GM23338 (cell line): ENCODE data around the gene CRYBG1. TPM values are rescaled to one million over a fixed set of nuclear protein-coding genes. Genes with fewer than 3 reads are reported as not detected.

Experiments used
- ATAC-seq: fragments of 200-7000 bp; cut with Tn5 transposase; 3 replicates; pipeline ENCODE4 v1.9.1; 2020
- DNase-seq: peaks from one replicate; pipeline ENCODE4 v3.0.0-alpha.2; 2015; ENCODE audit warnings: low spot score
- H2AFZ ChIP-seq: fragments of 200-600 bp; sonication (generic); 2 replicates; pipeline ENCODE4 v1.8.0; 2016; ENCODE audit warnings: antibody characterized with exemption, mild to moderate bottlenecking, moderate library complexity
- H3F3A ChIP-seq: fragments of 200-600 bp; sonication (generic); replicated peaks from 2 replicates; pipeline ENCODE4 v1.8.0; 2017; ENCODE audit warnings: antibody characterized with exemption, mixed run types, low read depth
- H3K27ac ChIP-seq: fragments of 200-600 bp; sonication (generic); 2 replicates; pipeline ENCODE4 v1.6.1; 2016; ENCODE audit warnings: low read depth
- H3K27me3 ChIP-seq: fragments of 200-600 bp; sonication (generic); 2 replicates; pipeline ENCODE4 v1.8.0; 2016; ENCODE audit warnings: mild to moderate bottlenecking, mixed run types, moderate library complexity; ENCODE audit not compliant: insufficient read depth
- H3K36me3 ChIP-seq: fragments of 200-600 bp; sonication (generic); 2 replicates; pipeline ENCODE4 v1.8.0; 2016; ENCODE audit warnings: mild to moderate bottlenecking; ENCODE audit not compliant: insufficient read depth
- H3K4me1 ChIP-seq: fragments of 200-600 bp; sonication (generic); 2 replicates; pipeline ENCODE4 v1.8.0; 2016; ENCODE audit warnings: mild to moderate bottlenecking, moderate library complexity; ENCODE audit not compliant: insufficient read depth
- H3K4me2 ChIP-seq: fragments of 200-600 bp; sonication (generic); 2 replicates; pipeline ENCODE4 v1.7.1; 2017; ENCODE audit warnings: mixed run types
- H3K4me3 ChIP-seq: fragments of 200-600 bp; sonication (generic); 2 replicates; pipeline ENCODE4 v1.6.1; 2016; ENCODE audit warnings: mixed run types
- H3K79me2 ChIP-seq: fragments of 200-600 bp; sonication (generic); replicated peaks from 2 replicates; pipeline ENCODE4 v1.8.0; 2017; ENCODE audit warnings: mild to moderate bottlenecking; ENCODE audit not compliant: insufficient read depth
- H3K9me2 ChIP-seq: fragments of 200-600 bp; sonication (generic); 2 replicates; pipeline ENCODE4 v1.8.0; 2017; ENCODE audit not compliant: insufficient read depth
- H4K20me1 ChIP-seq: fragments of 200-600 bp; sonication (generic); replicated peaks from 2 replicates; pipeline ENCODE4 v1.8.0; 2017; ENCODE audit warnings: mild to moderate bottlenecking; ENCODE audit not compliant: insufficient read depth
- H3K27ac Mint-ChIP-seq: 2 replicates; pipeline ENCODE4 v1.8.0; 2020; ENCODE audit warnings: inconsistent platforms, mild to moderate bottlenecking, moderate library complexity, mixed read lengths
- H3K27me3 Mint-ChIP-seq: 3 replicates; pipeline ENCODE4 v1.8.0; 2022; ENCODE audit warnings: low read depth, mild to moderate bottlenecking, moderate library complexity, mixed read lengths, inconsistent platforms; ENCODE audit not compliant: insufficient read depth, poor library complexity
- H3K36me3 Mint-ChIP-seq: 3 replicates; pipeline ENCODE4 v1.8.0; 2021; ENCODE audit warnings: low read depth, mild to moderate bottlenecking, inconsistent platforms, moderate library complexity, mixed read lengths
- H3K4me1 Mint-ChIP-seq: 3 replicates; pipeline ENCODE4 v1.8.0; 2020; ENCODE audit warnings: mild to moderate bottlenecking, inconsistent platforms, mixed read lengths
- H3K4me3 Mint-ChIP-seq: 3 replicates; pipeline ENCODE4 v1.8.0; 2021; ENCODE audit warnings: moderate library complexity, mild to moderate bottlenecking, inconsistent platforms, mixed read lengths
- H3K9me3 Mint-ChIP-seq: 3 replicates; pipeline ENCODE4 v1.8.0; 2020; ENCODE audit warnings: moderate library complexity, mild to moderate bottlenecking, inconsistent platforms, mixed read lengths
- CREB1 ChIP-seq: fragments of 250-450 bp; sonication (Bioruptor Pico); IDR thresholded peaks from 2 replicates; pipeline ENCODE4 v1.5.0; 2020; ENCODE audit warnings: low read depth, mild to moderate bottlenecking, moderate library complexity
- EZH2 ChIP-seq: fragments of 200-600 bp; sonication (generic); IDR thresholded peaks from one replicate; pipeline ENCODE4 v1.8.0; 2017; ENCODE audit warnings: antibody characterized with exemption, mild to moderate bottlenecking, low read depth; ENCODE audit not compliant: unreplicated experiment
- EZH2phosphoT487 ChIP-seq: fragments of 200-600 bp; sonication (generic); IDR thresholded peaks from one replicate; pipeline ENCODE4 v1.8.1; 2018; ENCODE audit warnings: antibody characterized with exemption; ENCODE audit not compliant: unreplicated experiment
- JUNB ChIP-seq: IDR thresholded peaks from one replicate; pipeline ENCODE4 v1.6.1; 2016; ENCODE audit warnings: antibody characterized with exemption; ENCODE audit not compliant: unreplicated experiment
- NANOG ChIP-seq: IDR thresholded peaks from 2 replicates; pipeline ENCODE4 v1.6.1; 2016; ENCODE audit warnings: antibody characterized with exemption, borderline replicate concordance
- POLR2AphosphoS5 ChIP-seq: IDR thresholded peaks from 2 replicates; pipeline ENCODE4 v1.6.1; 2016; ENCODE audit warnings: antibody characterized with exemption, low read depth
- STAT1 ChIP-seq: IDR thresholded peaks from one replicate; pipeline ENCODE4 v1.6.1; 2016; ENCODE audit warnings: antibody characterized with exemption; ENCODE audit not compliant: unreplicated experiment
- ZNF114 ChIP-seq: fragments of 250-450 bp; sonication (Bioruptor Pico); IDR thresholded peaks from 2 replicates; pipeline ENCODE4 v1.5.0; 2020; ENCODE audit warnings: mild to moderate bottlenecking, moderate library complexity
- ZNF331 ChIP-seq: fragments of 250-450 bp; sonication (Bioruptor Pico); IDR thresholded peaks from 2 replicates; pipeline ENCODE4 v1.5.0; 2020; ENCODE audit warnings: low read depth, mild to moderate bottlenecking, moderate library complexity
- polyA plus RNA-seq: library from polyadenylated mRNA; unstranded; fragments of >200 nt; fragmentation: Nextera tagmentation; extraction: Ambion mirVana; gene quantifications from 2 replicates; pipeline ENCODE4 v1.2.1, GENCODE V29; 2016
- total RNA-seq: library from RNA; depleted of rRNA; stranded (reverse); fragments of >200 nt; shearing (Covaris generic); gene quantifications from 2 replicates; pipeline ENCODE4 v1.2.3, GENCODE V29; 2014
- TF ChIP-seq, protein P1 (sequence below): IDR thresholded peaks from one replicate; pipeline ENCODE4 v1.6.1; 2018; ENCODE audit warnings: antibody characterized with exemption; ENCODE audit not compliant: unreplicated experiment
- TF ChIP-seq, protein P2 (sequence below), 2 experiments: fragments of 200-600 bp in 1 of 2; sonication (generic) in 1 of 2; conservative IDR thresholded peaks; 2 replicates each; pipeline versions ENCODE4 v1.5.1 to v1.6.1; 2016 to 2017; ENCODE audit warnings: antibody characterized with exemption in 2 of 2, low read depth in 2 of 2, mild to moderate bottlenecking in 2 of 2, moderate library complexity in 1 of 2
- TF ChIP-seq, protein P3 (sequence below): IDR thresholded peaks from 2 replicates; pipeline ENCODE4 v1.6.1; 2016; ENCODE audit warnings: antibody characterized with exemption
- TF ChIP-seq, protein P4 (sequence below): fragments of 250-450 bp; sonication (Bioruptor Pico); IDR thresholded peaks from 2 replicates; pipeline ENCODE4 v1.5.0; 2020; ENCODE audit warnings: mild to moderate bottlenecking, moderate library complexity

CRYBG1 gene
- total and polyA plus RNA-seq, 2 experiments from 2014 or later, result 3.7 to 17.2 TPM

DNA sequence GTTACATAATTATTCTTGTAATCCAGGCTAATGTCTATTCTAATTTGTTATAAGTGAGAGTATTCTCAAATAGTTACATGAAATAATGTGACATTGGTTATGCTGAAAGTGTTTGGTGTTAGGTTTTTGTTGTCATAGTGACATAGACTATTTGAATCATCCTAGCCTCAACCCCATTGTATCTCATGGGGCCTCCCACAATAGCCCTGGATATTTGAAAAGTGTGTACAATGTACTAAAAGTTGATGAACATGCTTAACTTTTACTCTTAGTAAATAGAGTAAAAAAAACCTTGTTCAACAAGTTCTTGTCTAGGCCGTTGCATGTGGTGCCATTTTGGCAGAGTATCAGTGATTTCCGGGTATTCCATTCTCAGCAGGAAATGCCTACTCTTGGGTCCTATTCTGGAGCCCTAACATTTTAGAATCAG is 185.8 kb downstream of the CRYBG1 start:
- Histone ChIP-seq H2AFZ (no peak overlapping the region), H3K4me1 (peaks cover 5% of the 10 kb centered on the region; the same call in 1 of the 2 replicates), H3K79me2 (no peaks in the 10 kb centered on the region), H3K9me2 (no peaks in the 10 kb centered on the region), H4K20me1 (no peaks in the 10 kb centered on the region; the same call in 1 of the 2 replicates), H3K27ac (no peak overlapping the region), H3K4me3 (no peak overlapping the region), H3K4me2 (no peak overlapping the region), H3F3A (no peaks in the 10 kb centered on the region), H3K36me3 (no peaks in the 10 kb centered on the region), H3K27me3 (no peaks in the 10 kb centered on the region)
- Mint-ChIP-seq H3K27me3 (no peaks in the 10 kb centered on the region), H3K27ac (no peak overlapping the region), H3K36me3 (peaks cover 7% of the 10 kb centered on the region; the same call in 2 of the 3 replicates), H3K9me3 (no peaks in the 10 kb centered on the region), H3K4me3 (no peak overlapping the region), H3K4me1 (peaks cover 13% of the 10 kb centered on the region)
- no peak for TF ChIP-seq ZNF331 (CRISPR knock-in tag)
- TF ChIP-seq, protein P1, sequence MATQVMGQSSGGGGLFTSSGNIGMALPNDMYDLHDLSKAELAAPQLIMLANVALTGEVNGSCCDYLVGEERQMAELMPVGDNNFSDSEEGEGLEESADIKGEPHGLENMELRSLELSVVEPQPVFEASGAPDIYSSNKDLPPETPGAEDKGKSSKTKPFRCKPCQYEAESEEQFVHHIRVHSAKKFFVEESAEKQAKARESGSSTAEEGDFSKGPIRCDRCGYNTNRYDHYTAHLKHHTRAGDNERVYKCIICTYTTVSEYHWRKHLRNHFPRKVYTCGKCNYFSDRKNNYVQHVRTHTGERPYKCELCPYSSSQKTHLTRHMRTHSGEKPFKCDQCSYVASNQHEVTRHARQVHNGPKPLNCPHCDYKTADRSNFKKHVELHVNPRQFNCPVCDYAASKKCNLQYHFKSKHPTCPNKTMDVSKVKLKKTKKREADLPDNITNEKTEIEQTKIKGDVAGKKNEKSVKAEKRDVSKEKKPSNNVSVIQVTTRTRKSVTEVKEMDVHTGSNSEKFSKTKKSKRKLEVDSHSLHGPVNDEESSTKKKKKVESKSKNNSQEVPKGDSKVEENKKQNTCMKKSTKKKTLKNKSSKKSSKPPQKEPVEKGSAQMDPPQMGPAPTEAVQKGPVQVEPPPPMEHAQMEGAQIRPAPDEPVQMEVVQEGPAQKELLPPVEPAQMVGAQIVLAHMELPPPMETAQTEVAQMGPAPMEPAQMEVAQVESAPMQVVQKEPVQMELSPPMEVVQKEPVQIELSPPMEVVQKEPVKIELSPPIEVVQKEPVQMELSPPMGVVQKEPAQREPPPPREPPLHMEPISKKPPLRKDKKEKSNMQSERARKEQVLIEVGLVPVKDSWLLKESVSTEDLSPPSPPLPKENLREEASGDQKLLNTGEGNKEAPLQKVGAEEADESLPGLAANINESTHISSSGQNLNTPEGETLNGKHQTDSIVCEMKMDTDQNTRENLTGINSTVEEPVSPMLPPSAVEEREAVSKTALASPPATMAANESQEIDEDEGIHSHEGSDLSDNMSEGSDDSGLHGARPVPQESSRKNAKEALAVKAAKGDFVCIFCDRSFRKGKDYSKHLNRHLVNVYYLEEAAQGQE, result no peak
- TF ChIP-seq, protein P2, sequence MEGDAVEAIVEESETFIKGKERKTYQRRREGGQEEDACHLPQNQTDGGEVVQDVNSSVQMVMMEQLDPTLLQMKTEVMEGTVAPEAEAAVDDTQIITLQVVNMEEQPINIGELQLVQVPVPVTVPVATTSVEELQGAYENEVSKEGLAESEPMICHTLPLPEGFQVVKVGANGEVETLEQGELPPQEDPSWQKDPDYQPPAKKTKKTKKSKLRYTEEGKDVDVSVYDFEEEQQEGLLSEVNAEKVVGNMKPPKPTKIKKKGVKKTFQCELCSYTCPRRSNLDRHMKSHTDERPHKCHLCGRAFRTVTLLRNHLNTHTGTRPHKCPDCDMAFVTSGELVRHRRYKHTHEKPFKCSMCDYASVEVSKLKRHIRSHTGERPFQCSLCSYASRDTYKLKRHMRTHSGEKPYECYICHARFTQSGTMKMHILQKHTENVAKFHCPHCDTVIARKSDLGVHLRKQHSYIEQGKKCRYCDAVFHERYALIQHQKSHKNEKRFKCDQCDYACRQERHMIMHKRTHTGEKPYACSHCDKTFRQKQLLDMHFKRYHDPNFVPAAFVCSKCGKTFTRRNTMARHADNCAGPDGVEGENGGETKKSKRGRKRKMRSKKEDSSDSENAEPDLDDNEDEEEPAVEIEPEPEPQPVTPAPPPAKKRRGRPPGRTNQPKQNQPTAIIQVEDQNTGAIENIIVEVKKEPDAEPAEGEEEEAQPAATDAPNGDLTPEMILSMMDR (conservative IDR thresholded peaks at IDR 0.05; ENCODE audit: low read depth in 2 of 2), result no peak
- TF ChIP-seq ZNF114 (CRISPR knock-in tag), result no peak
- TF ChIP-seq EZH2, result no peak
- TF ChIP-seq NANOG, result no peak
- TF ChIP-seq, protein P3, sequence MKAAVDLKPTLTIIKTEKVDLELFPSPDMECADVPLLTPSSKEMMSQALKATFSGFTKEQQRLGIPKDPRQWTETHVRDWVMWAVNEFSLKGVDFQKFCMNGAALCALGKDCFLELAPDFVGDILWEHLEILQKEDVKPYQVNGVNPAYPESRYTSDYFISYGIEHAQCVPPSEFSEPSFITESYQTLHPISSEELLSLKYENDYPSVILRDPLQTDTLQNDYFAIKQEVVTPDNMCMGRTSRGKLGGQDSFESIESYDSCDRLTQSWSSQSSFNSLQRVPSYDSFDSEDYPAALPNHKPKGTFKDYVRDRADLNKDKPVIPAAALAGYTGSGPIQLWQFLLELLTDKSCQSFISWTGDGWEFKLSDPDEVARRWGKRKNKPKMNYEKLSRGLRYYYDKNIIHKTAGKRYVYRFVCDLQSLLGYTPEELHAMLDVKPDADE, result no peak
- TF ChIP-seq, protein P4, sequence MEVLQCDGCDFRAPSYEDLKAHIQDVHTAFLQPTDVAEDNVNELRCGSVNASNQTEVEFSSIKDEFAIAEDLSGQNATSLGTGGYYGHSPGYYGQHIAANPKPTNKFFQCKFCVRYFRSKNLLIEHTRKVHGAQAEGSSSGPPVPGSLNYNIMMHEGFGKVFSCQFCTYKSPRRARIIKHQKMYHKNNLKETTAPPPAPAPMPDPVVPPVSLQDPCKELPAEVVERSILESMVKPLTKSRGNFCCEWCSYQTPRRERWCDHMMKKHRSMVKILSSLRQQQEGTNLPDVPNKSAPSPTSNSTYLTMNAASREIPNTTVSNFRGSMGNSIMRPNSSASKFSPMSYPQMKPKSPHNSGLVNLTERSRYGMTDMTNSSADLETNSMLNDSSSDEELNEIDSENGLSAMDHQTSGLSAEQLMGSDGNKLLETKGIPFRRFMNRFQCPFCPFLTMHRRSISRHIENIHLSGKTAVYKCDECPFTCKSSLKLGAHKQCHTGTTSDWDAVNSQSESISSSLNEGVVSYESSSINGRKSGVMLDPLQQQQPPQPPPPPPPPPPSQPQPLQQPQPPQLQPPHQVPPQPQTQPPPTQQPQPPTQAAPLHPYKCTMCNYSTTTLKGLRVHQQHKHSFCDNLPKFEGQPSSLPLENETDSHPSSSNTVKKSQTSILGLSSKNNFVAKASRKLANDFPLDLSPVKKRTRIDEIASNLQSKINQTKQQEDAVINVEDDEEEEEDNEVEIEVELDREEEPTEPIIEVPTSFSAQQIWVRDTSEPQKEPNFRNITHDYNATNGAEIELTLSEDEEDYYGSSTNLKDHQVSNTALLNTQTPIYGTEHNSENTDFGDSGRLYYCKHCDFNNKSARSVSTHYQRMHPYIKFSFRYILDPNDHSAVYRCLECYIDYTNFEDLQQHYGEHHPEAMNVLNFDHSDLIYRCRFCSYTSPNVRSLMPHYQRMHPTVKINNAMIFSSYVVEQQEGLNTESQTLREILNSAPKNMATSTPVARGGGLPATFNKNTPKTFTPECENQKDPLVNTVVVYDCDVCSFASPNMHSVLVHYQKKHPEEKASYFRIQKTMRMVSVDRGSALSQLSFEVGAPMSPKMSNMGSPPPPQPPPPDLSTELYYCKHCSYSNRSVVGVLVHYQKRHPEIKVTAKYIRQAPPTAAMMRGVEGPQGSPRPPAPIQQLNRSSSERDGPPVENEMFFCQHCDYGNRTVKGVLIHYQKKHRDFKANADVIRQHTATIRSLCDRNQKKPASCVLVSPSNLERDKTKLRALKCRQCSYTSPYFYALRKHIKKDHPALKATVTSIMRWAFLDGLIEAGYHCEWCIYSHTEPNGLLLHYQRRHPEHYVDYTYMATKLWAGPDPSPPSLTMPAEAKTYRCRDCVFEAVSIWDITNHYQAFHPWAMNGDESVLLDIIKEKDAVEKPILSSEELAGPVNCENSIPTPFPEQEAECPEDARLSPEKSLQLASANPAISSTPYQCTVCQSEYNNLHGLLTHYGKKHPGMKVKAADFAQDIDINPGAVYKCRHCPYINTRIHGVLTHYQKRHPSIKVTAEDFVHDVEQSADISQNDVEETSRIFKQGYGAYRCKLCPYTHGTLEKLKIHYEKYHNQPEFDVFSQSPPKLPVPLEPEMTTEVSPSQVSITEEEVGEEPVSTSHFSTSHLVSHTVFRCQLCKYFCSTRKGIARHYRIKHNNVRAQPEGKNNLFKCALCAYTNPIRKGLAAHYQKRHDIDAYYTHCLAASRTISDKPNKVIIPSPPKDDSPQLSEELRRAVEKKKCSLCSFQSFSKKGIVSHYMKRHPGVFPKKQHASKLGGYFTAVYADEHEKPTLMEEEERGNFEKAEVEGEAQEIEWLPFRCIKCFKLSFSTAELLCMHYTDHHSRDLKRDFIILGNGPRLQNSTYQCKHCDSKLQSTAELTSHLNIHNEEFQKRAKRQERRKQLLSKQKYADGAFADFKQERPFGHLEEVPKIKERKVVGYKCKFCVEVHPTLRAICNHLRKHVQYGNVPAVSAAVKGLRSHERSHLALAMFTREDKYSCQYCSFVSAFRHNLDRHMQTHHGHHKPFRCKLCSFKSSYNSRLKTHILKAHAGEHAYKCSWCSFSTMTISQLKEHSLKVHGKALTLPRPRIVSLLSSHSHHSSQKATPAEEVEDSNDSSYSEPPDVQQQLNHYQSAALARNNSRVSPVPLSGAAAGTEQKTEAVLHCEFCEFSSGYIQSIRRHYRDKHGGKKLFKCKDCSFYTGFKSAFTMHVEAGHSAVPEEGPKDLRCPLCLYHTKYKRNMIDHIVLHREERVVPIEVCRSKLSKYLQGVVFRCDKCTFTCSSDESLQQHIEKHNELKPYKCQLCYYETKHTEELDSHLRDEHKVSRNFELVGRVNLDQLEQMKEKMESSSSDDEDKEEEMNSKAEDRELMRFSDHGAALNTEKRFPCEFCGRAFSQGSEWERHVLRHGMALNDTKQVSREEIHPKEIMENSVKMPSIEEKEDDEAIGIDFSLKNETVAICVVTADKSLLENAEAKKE (CRISPR knock-in tag), result no peak
- no peak for TF ChIP-seq STAT1
- TF ChIP-seq POLR2AphosphoS5, result no peak
- TF ChIP-seq JUNB, result no peak
- TF ChIP-seq CREB1, result no peak
- no peak for TF ChIP-seq EZH2phosphoT487
- ATAC-seq (no peak), DNase-seq (no peak)
